ENCODE measurements around the gene CTPS2.
"Not testable (repeated sequence)": the region's sequence is repeated elsewhere in the genome, so short reads cannot be mapped to it uniquely, and the experiment has no call there.

CTPS2 gene

DNA sequence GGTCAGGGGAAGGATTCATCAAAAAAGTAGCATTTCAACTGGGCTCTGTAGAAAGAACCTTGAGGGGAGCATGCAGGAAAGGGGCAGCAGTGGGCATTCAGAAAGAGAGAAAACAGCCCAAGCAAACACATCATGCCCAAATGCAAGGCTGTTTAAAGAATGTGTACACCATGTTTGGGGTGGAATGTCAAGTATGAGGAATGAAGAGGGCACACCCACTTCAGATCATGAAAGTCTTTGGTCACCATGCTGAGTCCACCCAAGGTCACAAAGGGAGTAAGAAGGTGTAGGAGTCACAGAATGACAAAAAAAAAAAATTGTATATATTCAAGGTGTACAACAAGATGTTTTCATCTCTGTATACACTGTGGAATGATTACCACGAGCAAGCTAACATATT, 53.1 kb downstream of the CTPS2 start:
- DNase-seq (ENCODE audit: low read depth in 4 of 4, low spot score in 1 of 4): no peak

- DNase-seq (ENCODE audit: low read depth in 4 of 4, low spot score in 1 of 4): no peak
These were observed 54.2 kb downstream of the CTPS2 start for GRCh38 chrX:16658284-16658683.

DNA sequence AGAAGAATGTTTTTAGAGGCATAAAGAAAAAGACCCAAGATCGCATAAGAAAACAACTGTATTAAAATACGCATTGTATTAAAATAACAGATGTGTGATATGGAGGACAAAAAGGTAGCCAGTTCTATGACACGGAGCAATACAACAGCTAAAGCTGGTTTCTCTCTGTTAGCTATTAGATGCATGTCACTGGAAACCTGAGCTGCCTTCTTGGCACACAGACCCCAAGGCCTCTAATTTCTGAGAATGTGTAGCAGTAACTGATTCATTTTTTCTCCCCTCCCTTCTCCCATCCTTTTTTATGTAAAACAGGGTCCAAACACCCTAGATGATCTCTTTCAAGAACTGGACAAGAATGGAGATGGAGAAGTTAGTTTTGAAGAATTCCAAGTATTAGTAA, 58.4 kb downstream of the CTPS2 start:
- no peak for DNase-seq (ENCODE audit: low read depth in 4 of 4, low spot score in 1 of 4)

GRCh38 chrX:16653424-16653823, 59.0 kb downstream of the CTPS2 start:
- DNase-seq (ENCODE audit: low read depth in 4 of 4, low spot score in 1 of 4): no peak

- no peak for DNase-seq (ENCODE audit: low read depth in 4 of 4, low spot score in 1 of 4)
These were observed 61.0 kb downstream of the CTPS2 start for GRCh38 chrX:16651391-16652024.

DNA sequence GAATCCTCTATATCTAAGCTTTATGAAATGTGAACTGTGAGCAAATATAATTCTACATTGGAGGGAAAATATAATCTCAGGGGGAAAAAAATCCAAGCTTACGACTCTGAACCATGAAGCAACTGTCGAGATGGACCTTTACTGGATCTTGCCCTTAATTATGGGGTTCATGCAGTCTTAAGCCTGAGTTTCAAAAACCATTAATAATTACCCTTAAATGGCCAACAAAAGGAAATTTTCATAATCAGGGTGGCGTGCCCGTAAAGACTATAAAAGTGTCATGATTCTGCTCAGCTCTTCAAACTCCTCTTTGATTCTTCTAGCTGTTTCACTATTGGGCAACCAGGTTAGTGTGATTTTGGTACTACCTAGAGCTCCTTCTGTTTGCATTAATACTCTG, 62.6 kb downstream of the CTPS2 start, which contains the start of gene S100G:
Gene S100G (plus strand): TSS at position 301 of the 400 bp plus-strand sequence. CDS start 849 bp downstream, outside the sequence.
- DNase-seq (ENCODE audit: low read depth in 4 of 4, low spot score in 1 of 4): no peak

DNA sequence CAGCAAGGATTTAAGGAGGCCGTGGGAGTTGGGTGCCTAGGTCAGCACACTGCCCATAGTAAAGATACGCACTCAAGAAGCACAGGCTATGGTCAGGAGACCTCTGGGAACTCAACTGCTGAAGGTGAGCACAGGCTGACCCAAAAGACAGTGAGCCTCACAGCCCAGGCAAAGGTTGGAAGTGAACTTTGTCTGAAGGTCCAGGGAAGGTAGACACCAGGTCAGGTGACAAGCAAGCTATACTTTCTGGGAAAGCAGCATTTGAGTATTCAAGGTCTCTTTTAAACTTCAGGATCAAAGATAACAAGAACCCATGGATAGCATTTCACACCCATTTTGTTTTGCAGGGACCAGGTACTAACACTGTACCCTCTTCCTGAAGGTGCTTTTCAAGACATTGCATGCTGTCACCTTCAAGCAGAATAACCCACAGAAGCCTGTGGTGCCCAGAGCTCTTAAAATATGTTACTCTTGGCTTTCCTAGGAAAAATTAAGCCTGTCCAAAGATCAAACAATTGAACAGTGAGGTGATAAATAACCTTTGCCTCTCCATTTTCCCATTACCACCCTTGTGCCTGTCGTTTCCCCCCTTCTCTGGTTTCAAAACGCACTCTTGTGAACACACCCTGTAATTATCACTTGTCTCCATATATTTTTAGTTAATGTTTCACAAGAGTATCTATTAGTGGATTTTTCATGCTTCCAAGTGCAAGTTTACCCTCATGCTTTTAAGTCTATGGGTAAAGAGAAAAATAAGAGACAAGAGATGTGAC, 65.9 kb downstream of the CTPS2 start:
- DNase-seq (ENCODE audit: low read depth in 4 of 4, low spot score in 1 of 4): no peak

GRCh38 chrX:16643176-16643575, 69.3 kb downstream of the CTPS2 start:
- no peak for DNase-seq (ENCODE audit: low read depth in 4 of 4, low spot score in 1 of 4)

- no peak for DNase-seq (ENCODE audit: low read depth in 4 of 4, low spot score in 1 of 4)
These were observed 71.6 kb downstream of the CTPS2 start for GRCh38 chrX:16640823-16641222.

GRCh38 chrX:16639966-16640365, 72.5 kb downstream of the CTPS2 start:
- no peak for DNase-seq (ENCODE audit: low read depth in 4 of 4, low spot score in 1 of 4)

DNA sequence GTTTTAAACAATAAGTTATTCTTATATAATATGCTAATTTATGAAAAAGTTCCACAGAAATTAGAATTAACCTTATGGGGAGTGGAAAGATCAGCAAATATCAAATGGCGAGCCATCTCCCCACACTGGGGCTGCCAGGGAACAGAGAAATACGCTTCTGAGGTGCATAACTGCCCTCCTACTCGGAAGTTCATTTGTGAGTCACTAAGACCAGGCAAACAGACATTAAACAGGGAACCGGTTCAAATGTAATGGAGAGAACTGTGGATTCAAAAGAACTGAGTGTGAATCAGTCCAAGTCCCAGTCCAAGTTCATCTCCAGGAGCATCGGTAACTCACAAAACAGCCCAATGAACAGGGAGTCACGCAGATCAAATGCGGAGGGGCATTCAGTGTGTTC, 73.9 kb downstream of the CTPS2 start:
- DNase-seq (ENCODE audit: low read depth in 4 of 4, low spot score in 1 of 4): no peak

DNA sequence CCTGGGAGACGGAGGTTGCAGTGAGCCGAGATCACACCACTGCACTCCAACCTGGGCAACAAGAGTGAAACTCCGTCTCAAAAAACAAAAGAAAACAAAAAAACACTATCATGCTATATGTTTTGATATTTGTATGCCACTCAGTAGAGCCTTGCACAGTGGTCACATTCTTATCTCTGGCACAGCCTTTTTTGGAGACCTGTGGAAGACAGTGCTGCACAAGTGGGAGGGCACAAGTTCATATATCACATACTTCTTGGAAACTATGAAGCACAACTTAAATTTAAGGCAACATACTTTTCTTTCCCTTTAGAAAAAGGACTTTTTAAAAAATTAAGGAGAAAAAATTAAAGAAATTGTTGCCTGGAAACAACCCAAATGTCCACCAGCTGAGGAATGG, 76.9 kb downstream of the CTPS2 start:
- DNase-seq (ENCODE audit: low read depth in 4 of 4, low spot score in 1 of 4): no peak

- DNase-seq (ENCODE audit: low read depth in 4 of 4, low spot score in 1 of 4): no peak
These were observed 77.4 kb downstream of the CTPS2 start for GRCh38 chrX:16635040-16635439.

DNA sequence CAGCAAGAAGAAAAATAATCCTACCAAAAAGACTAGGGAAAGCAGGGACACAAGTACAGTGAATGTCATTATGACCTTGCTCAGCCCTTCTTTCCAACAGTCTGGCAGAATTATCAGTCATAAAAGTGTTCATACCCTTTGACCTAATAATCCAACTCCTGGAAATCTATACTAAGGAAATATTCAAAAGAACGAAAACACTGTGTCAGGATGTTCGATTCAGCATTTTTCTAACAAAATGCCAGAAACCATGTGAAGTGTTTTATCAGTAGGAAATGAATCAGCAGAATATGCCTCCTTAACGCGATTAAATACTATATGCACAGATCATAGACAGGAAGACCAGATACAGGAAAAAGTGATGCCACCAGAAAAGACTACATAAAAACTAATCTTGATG, 78.7 kb downstream of the CTPS2 start:
- DNase-seq (ENCODE audit: low read depth in 4 of 4, low spot score in 1 of 4): no peak

GRCh38 chrX:16629909-16630308, 82.6 kb downstream of the CTPS2 start:
- DNase-seq (ENCODE audit: low read depth in 4 of 4, low spot score in 1 of 4): no peak

- DNase-seq (ENCODE audit: low read depth in 4 of 4, low spot score in 1 of 4): no peak
These were observed 83.4 kb downstream of the CTPS2 start for GRCh38 chrX:16628946-16629595.

DNA sequence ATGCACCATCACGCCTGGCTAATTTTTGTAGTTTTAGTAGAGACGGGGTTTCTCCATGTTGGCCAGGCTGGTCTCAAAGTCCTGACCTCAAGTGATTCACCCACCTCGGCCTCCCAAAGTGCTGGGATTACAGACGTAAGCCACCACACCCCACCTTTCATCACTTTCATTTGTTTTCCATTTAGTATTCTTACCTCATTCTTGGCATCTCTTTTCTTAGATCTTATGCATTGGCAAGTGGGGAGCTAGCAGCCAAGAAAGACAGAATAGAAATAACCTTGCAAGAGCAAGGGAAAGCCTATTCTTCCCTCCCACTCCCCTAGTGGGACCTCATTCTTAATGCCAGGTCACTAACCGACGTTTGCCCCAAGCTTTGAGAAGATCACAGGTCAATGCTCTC, 84.0 kb downstream of the CTPS2 start:
- DNase-seq (ENCODE audit: low read depth in 4 of 4, low spot score in 1 of 4): not testable (repeated sequence)

DNA sequence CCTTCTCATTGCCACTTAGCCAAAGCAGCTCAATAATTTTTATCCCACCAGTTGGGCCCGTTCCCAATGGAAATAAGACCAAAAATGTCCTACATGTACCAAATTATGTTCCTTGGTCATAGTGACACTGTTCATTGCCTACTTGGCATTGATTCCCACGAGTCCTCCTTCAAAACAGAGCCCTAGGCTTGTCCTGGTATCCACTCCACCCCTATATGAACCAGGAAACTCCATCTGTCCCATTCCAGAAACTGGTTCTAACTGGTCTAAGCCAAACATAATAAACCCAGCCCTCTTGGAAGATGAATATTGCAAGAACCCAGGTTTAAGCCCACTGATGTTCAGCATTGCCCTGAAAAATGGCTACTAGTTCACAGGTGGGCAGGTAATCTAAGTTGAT, 93.4 kb downstream of the CTPS2 start:
- DNase-seq (ENCODE audit: low read depth in 4 of 4, low spot score in 1 of 4): no peak

DNA sequence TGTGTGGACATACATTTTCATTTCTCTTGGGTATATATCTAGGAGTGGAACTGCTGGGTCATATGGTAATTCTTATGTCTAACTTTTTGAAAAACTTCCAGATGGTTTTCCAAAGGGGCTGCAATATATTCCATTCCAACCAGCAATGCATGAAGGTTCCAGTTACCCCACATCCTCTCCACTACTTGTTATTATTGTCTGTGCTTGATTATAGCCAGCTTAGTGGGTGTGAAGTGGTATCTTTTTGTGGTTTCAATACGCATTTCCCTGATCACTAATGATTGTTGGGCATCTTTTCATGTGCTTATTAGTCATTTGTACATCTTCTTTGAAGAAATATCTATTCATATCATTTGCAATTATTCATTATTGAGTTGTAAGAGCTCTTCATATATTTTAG, 94.0 kb downstream of the CTPS2 start:
- DNase-seq (ENCODE audit: low read depth in 4 of 4, low spot score in 1 of 4): no peak

DNA sequence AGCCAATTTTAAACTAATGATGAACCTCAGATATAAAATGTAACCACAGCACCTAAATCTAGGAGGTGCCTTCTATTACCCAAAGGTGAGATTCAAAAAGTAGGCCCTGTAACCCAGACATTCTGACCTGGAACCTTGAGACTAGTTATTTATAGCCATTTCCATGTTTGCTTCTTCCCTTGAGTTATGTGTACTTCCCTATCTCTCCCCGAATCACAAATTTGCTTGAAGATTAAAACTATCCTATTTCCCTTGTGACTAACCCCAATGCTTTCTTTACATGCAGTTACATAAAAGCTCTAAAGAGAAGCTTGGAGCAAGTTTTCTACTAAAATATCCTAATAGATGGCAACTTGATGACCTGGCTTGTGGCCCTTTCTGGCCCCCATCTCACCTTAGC, 95.1 kb downstream of the CTPS2 start:
- DNase-seq (ENCODE audit: low read depth in 4 of 4, low spot score in 1 of 4): no peak

DNA sequence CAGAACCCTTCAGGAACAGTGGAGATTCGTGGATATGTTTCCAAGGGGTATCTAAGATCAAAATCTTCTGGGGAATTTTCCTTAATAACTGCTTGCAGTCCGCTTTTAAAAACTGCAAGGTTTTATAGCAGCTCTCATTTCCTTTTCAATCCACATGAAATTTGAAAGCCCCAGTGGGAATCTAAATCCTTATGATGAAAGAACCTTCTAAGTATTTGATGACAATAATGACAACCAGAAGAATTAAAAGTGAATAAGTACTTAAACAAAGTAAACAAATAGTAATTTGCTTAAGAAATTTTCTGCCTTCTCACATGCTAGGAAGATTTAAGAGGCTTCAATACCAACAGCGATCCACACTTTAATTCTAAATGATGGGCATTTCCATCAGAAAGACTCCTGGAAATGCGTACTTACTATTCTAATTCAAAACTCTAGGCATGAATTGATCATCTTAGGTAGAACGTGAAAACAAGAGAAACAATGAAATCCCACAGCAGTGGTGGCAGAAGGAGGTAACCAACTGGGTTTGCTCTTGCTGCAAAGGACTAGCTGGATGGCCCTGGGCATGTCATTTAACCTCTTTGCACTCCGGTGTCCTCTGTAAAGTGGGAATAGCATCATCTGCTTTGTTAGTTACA, 100.1 kb downstream of the CTPS2 start:
- no peak for DNase-seq (ENCODE audit: low read depth in 4 of 4, low spot score in 1 of 4)

DNA sequence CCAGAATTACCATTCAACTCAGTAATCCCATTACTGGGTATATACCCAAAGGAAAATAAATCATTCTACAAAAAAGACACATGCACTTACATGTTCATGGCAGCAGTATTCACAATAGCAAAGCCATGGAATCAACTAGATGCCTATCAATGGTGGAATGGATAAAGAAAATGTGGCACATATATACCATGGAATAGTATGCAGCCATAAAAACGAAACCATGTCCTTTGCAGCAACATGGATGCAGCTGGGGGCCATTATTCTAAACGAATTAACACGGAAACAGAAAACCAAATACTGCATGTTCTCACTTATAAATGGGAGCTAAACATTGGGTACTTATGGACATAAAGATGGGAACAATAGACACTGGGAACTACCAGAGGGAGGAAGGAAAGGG, 101.8 kb downstream of the CTPS2 start:
- not testable (repeated sequence) for DNase-seq (ENCODE audit: low read depth in 4 of 4, low spot score in 1 of 4)

Measured in stimulated activated CD4-positive, alpha-beta T cell treated with anti-CD3 and anti-CD28 coated beads, Interleukin-1b, Interleukin-23, amount 100 ng/mL, for 24 hours (primary cell).